T-helper 2 cell treated with Interferon-gamma antibody and Interleukin-4, amounts not matched to agents 5 μg/mL and 100 μg/mL, for 36 hours (primary cell): ENCODE data around the gene MTAP.

Source experiments
- DNase-seq: peaks from one replicate; pipeline ENCODE4 v3.0.0; 2021; ENCODE audit warnings: low spot score
- H3K27ac Mint-ChIP-seq: one replicate; pipeline ENCODE4 v1.8.0; 2021; ENCODE audit warnings: mild to moderate bottlenecking, mixed read lengths
- H3K27me3 Mint-ChIP-seq: one replicate; pipeline ENCODE4 v1.8.0; 2021; ENCODE audit warnings: low read depth, mixed read lengths
- H3K36me3 Mint-ChIP-seq: one replicate; pipeline ENCODE4 v1.8.0; 2021; ENCODE audit warnings: low read depth, mixed read lengths
- H3K4me1 Mint-ChIP-seq: one replicate; pipeline ENCODE4 v1.8.0; 2021; ENCODE audit warnings: low read depth, mixed read lengths
- H3K4me3 Mint-ChIP-seq: one replicate; pipeline ENCODE4 v1.8.0; 2022; ENCODE audit warnings: mild to moderate bottlenecking, moderate library complexity, mixed read lengths
- H3K9me3 Mint-ChIP-seq: one replicate; pipeline ENCODE4 v1.8.0; 2021; ENCODE audit warnings: mixed read lengths

The MTAP gene

GRCh38 chr9:21841133-21841532 is 38.7 kb downstream of the MTAP start:
- H3K9me3 Mint-ChIP-seq, result peaks cover 53% of the 10 kb centered on the region
- peaks cover 3% of the 10 kb centered on the region for H3K4me1 Mint-ChIP-seq
- no peaks in the 10 kb centered on the region for H3K27me3 Mint-ChIP-seq
- peaks cover 86% of the 10 kb centered on the region for H3K36me3 Mint-ChIP-seq
- no peak overlapping the region for H3K4me3 Mint-ChIP-seq
- H3K27ac Mint-ChIP-seq, result no peak overlapping the region
- DNase-seq, result no peak

- no peak overlapping the region for H3K27ac Mint-ChIP-seq
- H3K4me1 Mint-ChIP-seq, result peaks cover 8% of the 10 kb centered on the region
- H3K4me3 Mint-ChIP-seq, result no peak overlapping the region
- peaks cover 72% of the 10 kb centered on the region for H3K36me3 Mint-ChIP-seq
- peaks cover 53% of the 10 kb centered on the region for H3K9me3 Mint-ChIP-seq
- DNase-seq, result no peak
- H3K27me3 Mint-ChIP-seq, result no peaks in the 10 kb centered on the region
Observed at GRCh38 chr9:21848615-21849014, 46.2 kb downstream of the MTAP start.

GRCh38 chr9:21852754-21853153 is 50.3 kb downstream of the MTAP start:
- no peak for DNase-seq
- H3K4me3 Mint-ChIP-seq, result no peak overlapping the region
- peaks cover 68% of the 10 kb centered on the region for H3K36me3 Mint-ChIP-seq
- no peak overlapping the region for H3K27ac Mint-ChIP-seq
- peaks cover 15% of the 10 kb centered on the region for H3K9me3 Mint-ChIP-seq
- no peaks in the 10 kb centered on the region for H3K27me3 Mint-ChIP-seq
- H3K4me1 Mint-ChIP-seq, result peaks cover 12% of the 10 kb centered on the region

- no peak overlapping the region for H3K27ac Mint-ChIP-seq
- DNase-seq, result no peak
- no peaks in the 10 kb centered on the region for H3K27me3 Mint-ChIP-seq
Observed at GRCh38 chr9:21853414-21853813, 51.0 kb downstream of the MTAP start.

GRCh38 chr9:21854119-21854518 is 51.7 kb downstream of the MTAP start:
- Mint-ChIP-seq H3K27ac (no peak overlapping the region), H3K9me3 (peaks cover 1% of the 10 kb centered on the region), H3K36me3 (peaks cover 67% of the 10 kb centered on the region), H3K27me3 (no peaks in the 10 kb centered on the region), H3K4me3 (no peak overlapping the region), H3K4me1 (peaks cover 12% of the 10 kb centered on the region)
- DNase-seq, result no peak

More at GRCh38 chr9:21853414-21853813, 51.0 kb downstream of the MTAP start:
- no peak overlapping the region for H3K4me3 Mint-ChIP-seq
- peaks cover 8% of the 10 kb centered on the region for H3K9me3 Mint-ChIP-seq
- peaks cover 12% of the 10 kb centered on the region for H3K4me1 Mint-ChIP-seq
- H3K36me3 Mint-ChIP-seq, result peaks cover 67% of the 10 kb centered on the region

- peaks cover 68% of the 10 kb centered on the region for H3K36me3 Mint-ChIP-seq
- H3K27me3 Mint-ChIP-seq, result no peaks in the 10 kb centered on the region
- no peak overlapping the region for H3K27ac Mint-ChIP-seq
- H3K4me3 Mint-ChIP-seq, result no peak overlapping the region
- H3K9me3 Mint-ChIP-seq, result no peaks in the 10 kb centered on the region
- DNase-seq, result no peak
- H3K4me1 Mint-ChIP-seq, result peaks cover 12% of the 10 kb centered on the region
Observed at GRCh38 chr9:21854594-21854993, 52.2 kb downstream of the MTAP start.

GRCh38 chr9:21856301-21857094 is 54.1 kb downstream of the MTAP start:
- H3K27me3 Mint-ChIP-seq, result no peaks in the 10 kb centered on the region
- no peak overlapping the region for H3K4me3 Mint-ChIP-seq
- H3K4me1 Mint-ChIP-seq, result peaks cover 14% of the 10 kb centered on the region
- DNase-seq, result no peak
- H3K9me3 Mint-ChIP-seq, result no peaks in the 10 kb centered on the region
- H3K36me3 Mint-ChIP-seq, result peaks cover 72% of the 10 kb centered on the region
- H3K27ac Mint-ChIP-seq, result no peak overlapping the region

- no peak for DNase-seq
- peaks cover 12% of the 10 kb centered on the region for H3K4me1 Mint-ChIP-seq
- no peak overlapping the region for H3K27ac Mint-ChIP-seq
- no peaks in the 10 kb centered on the region for H3K27me3 Mint-ChIP-seq
- H3K9me3 Mint-ChIP-seq, result no peaks in the 10 kb centered on the region
- no peak overlapping the region for H3K4me3 Mint-ChIP-seq
- H3K36me3 Mint-ChIP-seq, result peaks cover 71% of the 10 kb centered on the region
Observed at GRCh38 chr9:21862871-21863270, 60.4 kb downstream of the MTAP start.

GRCh38 chr9:21864505-21864904 is 62.1 kb downstream of the MTAP start:
- no peak for DNase-seq
- Mint-ChIP-seq H3K27ac (no peak overlapping the region), H3K36me3 (peaks cover 56% of the 10 kb centered on the region), H3K9me3 (no peaks in the 10 kb centered on the region), H3K27me3 (no peaks in the 10 kb centered on the region), H3K4me1 (peaks cover 12% of the 10 kb centered on the region), H3K4me3 (no peak overlapping the region)

GRCh38 chr9:21866302-21866701 is 63.9 kb downstream of the MTAP start:
- no peaks in the 10 kb centered on the region for H3K9me3 Mint-ChIP-seq
- no peaks in the 10 kb centered on the region for H3K27me3 Mint-ChIP-seq
- no peak overlapping the region for H3K27ac Mint-ChIP-seq
- no peak overlapping the region for H3K4me3 Mint-ChIP-seq
- H3K4me1 Mint-ChIP-seq, result peaks cover 12% of the 10 kb centered on the region
- peaks cover 43% of the 10 kb centered on the region for H3K36me3 Mint-ChIP-seq
- no peak for DNase-seq

- Mint-ChIP-seq H3K4me1 (no peaks in the 10 kb centered on the region), H3K27me3 (no peaks in the 10 kb centered on the region), H3K36me3 (peaks cover 28% of the 10 kb centered on the region), H3K4me3 (no peak overlapping the region), H3K9me3 (peaks cover 11% of the 10 kb centered on the region), H3K27ac (no peak overlapping the region)
- DNase-seq, result no peak
Observed at GRCh38 chr9:21871256-21871975, 69.0 kb downstream of the MTAP start.

- H3K27ac Mint-ChIP-seq, result no peak overlapping the region
- H3K27me3 Mint-ChIP-seq, result no peaks in the 10 kb centered on the region
- H3K4me1 Mint-ChIP-seq, result no peaks in the 10 kb centered on the region
- DNase-seq, result no peak
- H3K4me3 Mint-ChIP-seq, result no peak overlapping the region
- H3K36me3 Mint-ChIP-seq, result peaks cover 30% of the 10 kb centered on the region
- peaks cover 11% of the 10 kb centered on the region for H3K9me3 Mint-ChIP-seq
Observed at GRCh38 chr9:21872696-21873095, 70.3 kb downstream of the MTAP start.

GRCh38 chr9:21873540-21874221 is 71.2 kb downstream of the MTAP start:
- H3K27ac Mint-ChIP-seq, result no peak overlapping the region
- no peaks in the 10 kb centered on the region for H3K27me3 Mint-ChIP-seq
- H3K9me3 Mint-ChIP-seq, result peaks cover 13% of the 10 kb centered on the region
- no peak overlapping the region for H3K4me3 Mint-ChIP-seq
- peaks cover 38% of the 10 kb centered on the region for H3K36me3 Mint-ChIP-seq
- DNase-seq, result no peak
- no peaks in the 10 kb centered on the region for H3K4me1 Mint-ChIP-seq

- no peaks in the 10 kb centered on the region for H3K4me1 Mint-ChIP-seq
- peaks cover 57% of the 10 kb centered on the region for H3K36me3 Mint-ChIP-seq
- no peak for DNase-seq
- H3K9me3 Mint-ChIP-seq, result peaks cover 34% of the 10 kb centered on the region
- H3K27ac Mint-ChIP-seq, result no peak overlapping the region
- no peak overlapping the region for H3K4me3 Mint-ChIP-seq
- H3K27me3 Mint-ChIP-seq, result no peaks in the 10 kb centered on the region
Observed at GRCh38 chr9:21875893-21876292, 73.5 kb downstream of the MTAP start.
